Astrocyte of the cerebellum (primary cell): ENCODE results near the gene TPBGL.
A peak's percentile ranks its signal among the peaks of the same experiment; 100 is the strongest.
"Not testable (repeated sequence)": the region's sequence is repeated elsewhere in the genome, so short reads cannot be mapped to it uniquely, and the experiment has no call there.

Source experiments
- DNase-seq: peaks from one replicate; pipeline ENCODE4 v3.0.0-alpha.2; 2011; ENCODE audit warnings: low read depth
- H3K4me3 ChIP-seq: 2 replicates; pipeline ENCODE4 v1.5.1; 2011; ENCODE audit warnings: mild to moderate bottlenecking, low read depth, low read length, moderate library complexity
- in situ Hi-C: cut with HindIII; loops from 2 replicates; pipeline ENCODE4 v1.10.0; 2017; ENCODE audit warnings: low sequenced_read_pairs
- TF ChIP-seq, protein P1 (sequence below): IDR thresholded peaks from 2 replicates; pipeline ENCODE4 v1.5.1; 2012; ENCODE audit warnings: low read length, low read depth, moderate library complexity, mild to moderate bottlenecking; ENCODE audit errors: missing control alignments

The TPBGL gene

DNA sequence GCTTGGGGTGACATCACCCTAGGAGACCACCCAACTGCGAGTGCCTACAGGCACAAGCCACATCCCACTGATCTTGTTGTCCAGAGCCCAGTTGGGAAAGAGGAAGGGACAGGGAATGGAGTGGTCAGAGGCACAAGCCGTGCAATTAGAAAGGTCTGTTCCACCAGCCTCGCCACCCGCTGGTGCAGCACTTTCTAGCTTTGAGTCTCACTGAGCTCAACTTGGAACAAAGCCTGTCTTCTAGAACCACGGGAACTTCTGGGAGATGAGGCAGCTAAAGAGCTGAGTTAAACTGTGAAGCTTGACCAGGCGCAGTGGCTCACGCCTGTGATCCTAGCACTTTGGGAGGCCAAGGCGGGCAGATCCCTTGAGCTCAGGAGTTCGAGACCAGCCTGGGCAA, 29.3 kb downstream of the TPBGL start:
- no peak overlapping the region for H3K4me3 ChIP-seq
- no peak for DNase-seq
- TF ChIP-seq, protein P1, sequence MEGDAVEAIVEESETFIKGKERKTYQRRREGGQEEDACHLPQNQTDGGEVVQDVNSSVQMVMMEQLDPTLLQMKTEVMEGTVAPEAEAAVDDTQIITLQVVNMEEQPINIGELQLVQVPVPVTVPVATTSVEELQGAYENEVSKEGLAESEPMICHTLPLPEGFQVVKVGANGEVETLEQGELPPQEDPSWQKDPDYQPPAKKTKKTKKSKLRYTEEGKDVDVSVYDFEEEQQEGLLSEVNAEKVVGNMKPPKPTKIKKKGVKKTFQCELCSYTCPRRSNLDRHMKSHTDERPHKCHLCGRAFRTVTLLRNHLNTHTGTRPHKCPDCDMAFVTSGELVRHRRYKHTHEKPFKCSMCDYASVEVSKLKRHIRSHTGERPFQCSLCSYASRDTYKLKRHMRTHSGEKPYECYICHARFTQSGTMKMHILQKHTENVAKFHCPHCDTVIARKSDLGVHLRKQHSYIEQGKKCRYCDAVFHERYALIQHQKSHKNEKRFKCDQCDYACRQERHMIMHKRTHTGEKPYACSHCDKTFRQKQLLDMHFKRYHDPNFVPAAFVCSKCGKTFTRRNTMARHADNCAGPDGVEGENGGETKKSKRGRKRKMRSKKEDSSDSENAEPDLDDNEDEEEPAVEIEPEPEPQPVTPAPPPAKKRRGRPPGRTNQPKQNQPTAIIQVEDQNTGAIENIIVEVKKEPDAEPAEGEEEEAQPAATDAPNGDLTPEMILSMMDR, result no peak
- in situ Hi-C loops, result no loop called here

DNA sequence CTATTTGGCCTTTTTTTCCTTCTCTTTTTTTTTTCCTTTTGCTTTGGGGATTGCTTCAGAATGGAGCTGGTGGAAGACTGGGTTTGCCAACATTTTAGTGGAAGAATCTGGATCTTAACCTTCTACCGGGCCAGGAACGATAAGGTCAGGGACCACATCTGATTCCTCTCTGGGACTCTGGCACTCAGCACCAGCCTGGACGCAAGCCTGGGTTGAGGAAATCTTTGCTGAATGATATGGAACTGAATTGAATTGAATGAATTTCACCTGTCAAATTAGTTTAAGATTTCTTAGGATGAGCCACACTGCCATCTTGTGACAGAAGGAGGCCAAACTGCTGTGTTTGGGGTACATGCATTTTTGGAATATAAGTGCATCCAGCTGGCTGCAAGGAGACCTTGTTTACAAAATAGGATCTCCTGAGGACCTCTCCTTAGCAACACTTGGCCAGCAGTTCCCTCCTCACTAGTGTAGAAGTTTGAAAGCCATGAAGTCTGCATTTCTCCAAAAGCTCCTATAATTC, 30.4 kb downstream of the TPBGL start:
- TF ChIP-seq, protein P1, result peak; percentile 53
- in situ Hi-C loops, result no loop called here
- H3K4me3 ChIP-seq, result no peak overlapping the region
- DNase-seq, result no peak

DNA sequence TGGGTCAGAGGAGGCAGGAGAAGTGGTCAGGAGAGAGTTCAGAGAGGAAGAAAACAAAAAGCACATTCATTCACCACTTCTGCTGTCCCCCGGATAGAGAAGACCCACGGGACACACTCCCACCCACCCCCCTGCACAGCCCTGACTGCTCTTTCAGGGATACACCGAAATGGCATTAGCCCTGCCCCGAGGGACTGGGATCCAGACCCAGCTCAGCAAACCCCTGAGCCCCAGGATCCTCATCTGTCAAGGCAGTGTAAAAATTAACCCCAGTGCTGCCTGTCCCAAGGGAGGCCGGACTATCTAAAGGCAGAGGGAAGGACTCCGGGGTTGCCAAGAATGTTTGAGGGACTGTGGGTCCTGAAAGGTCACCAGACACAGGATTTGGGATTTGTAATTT, 31.2 kb downstream of the TPBGL start:
- no peak for DNase-seq
- no peak overlapping the region for H3K4me3 ChIP-seq
- TF ChIP-seq, protein P1, result no peak
- in situ Hi-C loops, result no loop called here

DNA sequence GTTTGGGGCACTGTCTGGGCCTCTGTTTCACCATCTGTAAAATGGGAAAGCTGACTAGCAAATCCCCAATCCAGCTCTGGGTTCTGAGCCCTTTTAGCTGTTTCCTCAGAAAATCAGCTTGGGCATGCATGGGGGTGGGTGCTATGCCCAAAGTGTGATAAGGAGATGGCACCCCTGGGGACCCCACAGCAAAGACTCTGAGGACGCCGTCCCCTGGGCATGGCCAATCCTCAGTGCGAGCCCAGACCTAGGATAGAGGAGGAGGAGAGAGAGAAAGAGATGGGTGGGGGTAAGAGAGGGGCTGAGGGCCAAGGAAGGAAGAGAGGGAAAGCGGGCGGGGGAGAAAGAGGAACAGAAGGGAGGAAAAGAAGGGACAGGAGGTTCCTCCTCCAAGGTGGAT, 31.8 kb downstream of the TPBGL start:
- TF ChIP-seq, protein P1, result no peak
- no peak overlapping the region for H3K4me3 ChIP-seq
- DNase-seq, result no peak
- in situ Hi-C loops, result no loop called here

DNA sequence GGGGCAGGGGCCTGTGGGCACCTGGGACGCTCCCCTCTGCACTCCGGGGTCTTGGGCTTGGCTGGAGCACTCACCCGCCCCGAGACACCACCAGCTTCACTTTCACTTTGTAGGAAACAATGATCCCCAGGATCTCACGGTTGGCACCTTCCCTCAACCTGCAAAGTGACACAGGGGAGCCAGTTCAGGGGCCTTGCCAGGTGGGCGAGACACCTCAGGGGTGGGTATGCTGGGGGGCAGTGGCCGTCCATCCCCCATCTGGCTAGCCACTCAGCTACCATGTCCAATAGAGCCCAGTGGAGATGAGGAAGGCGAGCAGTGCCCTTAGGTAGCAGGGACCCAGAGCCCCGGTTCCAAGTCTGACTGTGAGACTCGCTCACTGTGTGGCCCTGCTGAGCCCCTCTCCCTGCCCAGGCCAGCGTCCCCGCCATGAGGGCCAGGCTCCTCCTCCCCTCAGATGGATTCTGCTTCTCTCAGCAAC, 32.3 kb downstream of the TPBGL start:
- H3K4me3 ChIP-seq, result no peak overlapping the region
- TF ChIP-seq, protein P1, result no peak
- no peak for DNase-seq
- in situ Hi-C loops, result no loop called here

DNA sequence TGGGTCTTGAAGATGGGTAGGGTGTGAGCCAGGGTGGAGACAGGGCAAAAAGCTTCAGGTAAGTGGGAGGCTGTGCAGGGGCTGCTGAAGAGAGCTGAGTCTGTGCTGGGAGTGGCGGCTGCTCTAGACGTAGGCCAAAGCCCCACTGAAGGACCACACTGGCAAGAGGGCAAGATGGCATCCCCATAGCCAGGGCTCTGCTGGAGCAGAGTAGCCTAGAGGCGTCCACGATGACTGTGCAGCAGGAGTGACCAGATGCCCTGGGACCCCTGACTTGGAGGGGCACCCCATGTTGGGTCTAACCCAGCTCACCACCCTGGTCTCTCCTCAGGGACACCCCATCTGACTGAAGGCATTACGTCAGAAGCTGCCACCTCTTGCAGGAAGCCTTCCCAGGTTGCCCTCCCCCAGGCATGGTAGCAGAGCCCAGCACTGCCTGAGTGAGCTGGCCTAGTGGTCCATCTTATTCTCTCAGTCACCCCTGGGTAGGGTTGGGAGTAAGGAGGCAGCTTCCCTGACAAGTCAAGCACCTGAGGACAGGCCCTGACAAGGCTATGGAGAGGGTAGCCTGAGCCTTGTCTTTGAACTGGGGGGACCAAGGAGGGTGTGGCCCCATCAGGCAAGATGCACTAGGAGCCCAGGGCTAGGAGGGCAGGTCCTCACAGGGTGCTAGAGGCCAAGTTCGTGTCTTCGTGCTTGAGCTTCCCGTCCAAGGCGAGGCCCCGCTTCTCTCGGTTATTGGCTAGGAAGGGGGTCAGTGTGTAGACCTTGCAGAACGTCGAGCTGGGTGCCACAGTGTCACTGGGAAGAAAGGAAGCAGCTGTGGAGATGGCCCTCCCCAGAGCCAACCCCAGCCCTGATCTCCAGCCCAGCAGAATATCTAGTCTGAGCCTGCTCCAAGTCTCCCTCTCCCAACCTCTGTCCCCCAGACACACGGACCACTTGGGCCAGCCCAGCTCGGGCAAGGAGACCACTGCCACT, 33.1 kb downstream of the TPBGL start:
- no peak overlapping the region for H3K4me3 ChIP-seq
- in situ Hi-C loops, result no loop called here
- TF ChIP-seq, protein P1, result no peak
- DNase-seq, result no peak

DNA sequence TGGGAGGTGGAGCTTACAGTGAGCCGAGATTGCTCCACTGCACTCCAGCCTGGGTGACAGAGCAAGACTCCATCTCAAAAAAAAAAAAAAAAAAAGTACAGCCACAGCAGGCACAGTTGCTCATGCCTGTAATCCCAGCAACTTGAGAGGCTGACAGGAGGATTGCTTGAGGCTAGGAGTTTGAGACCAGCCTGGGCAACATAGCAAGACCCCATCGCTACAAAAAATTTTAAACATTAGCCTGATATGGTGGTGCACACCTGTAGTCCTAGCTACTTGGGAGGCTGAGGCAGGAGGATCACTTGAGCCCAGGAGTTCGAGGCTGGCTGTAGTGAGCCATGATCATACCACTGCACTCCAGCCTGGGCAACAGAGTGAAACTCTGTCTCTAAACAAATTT, 34.1 kb downstream of the TPBGL start:
- H3K4me3 ChIP-seq, DNase-seq: not testable (repeated sequence)
- in situ Hi-C loops, result loop anchor here (5.0 kb wide), 1 partner anchor 88 kb away; no protein-coding TSS in a partner anchor
